Measurements from ENCODE around the gene TRIM41. TPM values are rescaled to one million over a fixed set of nuclear protein-coding genes. Genes with fewer than 3 reads are reported as not detected.
"Not testable (repeated sequence)": the region's sequence is repeated elsewhere in the genome, so short reads cannot be mapped to it uniquely, and the experiment has no call there.

The TRIM41 gene
- 10 to 100 TPM; 30.6 to 41.6 (median 36.5) TPM for polyA plus RNA-seq (ENCODE audit: insufficient read length in 4 of 4)

- DNase-seq (ENCODE audit: low read depth in 4 of 4, low spot score in 2 of 4): peak in 3 of 4 donors; percentile 93 to 95 (median 93)
These were observed at the start of gene TRIM41 for GRCh38 chr5:181223058-181223728. TRIM41 (plus strand) TSS chr5:181223281; CDS start chr5:181224000, 719 bp downstream.

DNA sequence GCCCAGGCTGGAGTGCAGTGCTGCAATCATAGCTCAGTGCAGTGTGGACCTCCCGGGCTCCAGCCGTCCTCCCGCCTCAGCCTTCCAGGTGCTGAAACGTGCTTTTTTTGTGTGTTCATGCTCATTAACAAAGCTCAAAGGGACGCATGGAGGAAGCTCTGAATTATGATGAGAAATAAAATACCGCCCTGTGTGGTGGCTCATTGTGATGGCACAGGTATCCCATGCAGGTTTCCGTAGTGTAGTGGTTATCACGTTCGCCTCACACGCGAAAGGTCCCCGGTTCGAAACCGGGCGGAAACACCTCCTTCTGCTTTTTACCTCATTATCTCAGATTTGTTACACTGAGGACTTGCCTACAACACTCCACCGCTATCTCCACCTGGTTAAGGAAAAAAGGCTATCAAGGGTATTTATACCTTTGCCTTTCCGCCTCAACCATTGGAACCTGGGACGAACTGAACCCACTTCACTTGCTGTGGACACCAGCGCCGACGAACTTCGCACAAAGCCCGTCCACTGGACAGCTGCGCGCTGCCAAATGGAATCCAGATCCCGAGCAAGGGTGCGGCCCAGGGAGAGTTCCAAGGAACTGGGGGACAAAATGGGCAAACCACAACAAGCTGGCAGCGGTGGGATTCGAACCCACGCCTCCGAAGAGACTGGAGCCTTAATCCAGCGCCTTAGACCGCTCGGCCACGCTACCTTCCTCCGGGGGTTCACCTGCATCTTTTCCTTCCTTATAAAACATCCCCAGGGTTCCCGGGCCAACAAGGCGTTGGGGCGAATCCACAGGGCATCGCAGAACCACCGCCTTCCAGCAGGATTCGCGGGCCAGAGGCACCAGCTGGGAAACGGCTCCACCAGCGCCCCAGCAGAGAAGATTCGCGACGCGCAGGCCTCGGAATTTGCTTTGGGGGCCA, 49.4 kb upstream of the TRIM41 start:
- DNase-seq (ENCODE audit: low read depth in 4 of 4, low spot score in 2 of 4): no peak

DNA sequence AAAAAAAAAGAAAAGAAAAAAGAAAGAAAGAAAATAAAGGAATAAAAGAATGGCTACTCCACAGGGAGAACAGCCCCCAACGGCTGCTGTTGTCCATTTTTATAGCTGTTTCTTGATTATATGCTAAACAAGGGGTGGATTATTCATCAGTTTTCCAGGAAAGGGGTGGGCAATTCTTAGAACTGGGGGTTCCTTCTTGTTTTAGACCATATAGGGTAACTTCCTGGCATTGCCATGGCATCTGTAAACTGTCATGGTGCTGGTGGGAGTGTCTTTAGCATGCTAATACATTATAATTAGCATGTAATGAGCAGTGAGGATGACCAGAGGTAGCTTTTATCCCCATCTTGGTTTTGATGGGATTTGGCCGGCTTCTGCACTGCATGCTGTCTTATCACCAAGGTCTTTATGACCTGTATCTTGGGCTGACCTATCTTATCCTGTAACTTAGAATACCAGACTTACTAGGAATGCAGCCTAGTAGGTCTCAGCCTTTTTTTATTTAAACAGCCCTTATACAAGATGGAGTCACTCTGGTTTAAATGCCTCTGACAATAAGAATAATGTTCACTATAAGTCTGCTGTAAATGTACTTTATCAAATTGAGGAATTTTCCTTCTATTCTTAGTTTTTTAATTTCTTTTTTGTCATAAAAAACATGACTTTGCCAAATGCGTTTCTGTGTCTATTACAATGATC, 46.7 kb upstream of the TRIM41 start:
- DNase-seq (ENCODE audit: low read depth in 4 of 4, low spot score in 2 of 4): no peak

DNA sequence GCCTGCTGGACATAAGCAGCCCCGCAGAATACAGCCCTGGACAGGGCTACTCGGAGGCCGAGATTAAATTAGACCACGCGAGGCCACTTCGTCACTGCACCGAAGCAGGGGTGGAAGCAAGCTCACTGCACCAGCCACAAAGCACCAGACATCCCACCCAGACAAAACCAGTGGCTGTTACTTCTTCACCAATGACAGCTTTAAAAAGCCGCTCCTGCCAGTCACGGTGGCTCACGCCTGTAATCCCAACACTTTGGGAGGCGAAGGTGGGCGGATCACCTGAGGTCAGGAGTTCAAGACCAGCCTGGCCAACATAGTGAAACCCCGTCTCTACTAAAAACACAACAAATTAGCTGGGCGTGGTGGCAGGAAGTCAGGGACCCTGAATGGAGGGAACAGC, 45.5 kb upstream of the TRIM41 start:
- not testable (repeated sequence) for DNase-seq (ENCODE audit: low read depth in 4 of 4, low spot score in 2 of 4)

DNA sequence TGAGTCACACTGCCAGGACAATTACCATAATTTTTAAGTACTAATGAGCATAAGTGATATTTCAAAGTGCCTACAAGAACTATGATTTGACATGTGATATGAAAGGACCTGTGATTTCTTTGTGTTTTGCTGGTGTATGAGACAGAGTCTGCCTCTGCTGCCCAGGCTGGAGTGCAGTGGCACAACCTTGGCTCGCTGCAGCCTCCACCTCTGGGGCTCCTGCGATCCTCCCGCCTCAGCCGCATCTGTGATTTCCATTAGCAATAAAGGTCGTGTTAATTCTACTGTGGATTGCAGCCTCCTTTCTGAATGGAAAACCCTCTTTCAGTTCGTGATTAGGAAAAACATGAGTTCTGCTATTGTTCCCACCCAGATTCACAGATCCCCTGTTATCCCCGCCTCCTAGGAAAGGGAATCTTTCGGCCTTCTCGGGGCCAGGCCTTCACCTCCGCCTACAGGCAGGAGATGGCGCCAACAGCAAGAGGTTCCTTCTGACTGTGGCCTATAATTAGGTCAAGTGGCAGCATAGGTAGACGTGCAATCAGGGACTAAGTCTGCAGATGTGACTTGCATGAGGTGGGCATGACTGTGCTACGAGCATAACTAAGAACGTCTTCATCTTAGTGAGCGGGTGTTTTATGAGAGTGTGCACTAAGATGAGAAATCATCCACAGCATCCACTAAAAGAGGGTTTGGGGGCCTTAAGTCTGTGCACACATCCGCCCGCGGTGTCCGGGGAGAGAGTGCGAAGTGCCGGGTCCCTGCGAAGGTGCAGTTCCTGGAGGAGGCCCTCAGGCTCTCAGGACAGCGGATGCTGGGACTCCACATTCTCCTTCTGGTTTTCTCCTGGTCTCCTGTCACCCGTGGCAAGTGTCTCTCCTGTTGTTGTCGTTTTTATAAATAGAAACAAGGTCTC, 41.2 kb upstream of the TRIM41 start:
- DNase-seq (ENCODE audit: low read depth in 4 of 4, low spot score in 2 of 4): no peak

GRCh38 chr5:181182651-181183050, 40.4 kb upstream of the TRIM41 start:
- no peak for DNase-seq (ENCODE audit: low read depth in 4 of 4, low spot score in 2 of 4)

DNA sequence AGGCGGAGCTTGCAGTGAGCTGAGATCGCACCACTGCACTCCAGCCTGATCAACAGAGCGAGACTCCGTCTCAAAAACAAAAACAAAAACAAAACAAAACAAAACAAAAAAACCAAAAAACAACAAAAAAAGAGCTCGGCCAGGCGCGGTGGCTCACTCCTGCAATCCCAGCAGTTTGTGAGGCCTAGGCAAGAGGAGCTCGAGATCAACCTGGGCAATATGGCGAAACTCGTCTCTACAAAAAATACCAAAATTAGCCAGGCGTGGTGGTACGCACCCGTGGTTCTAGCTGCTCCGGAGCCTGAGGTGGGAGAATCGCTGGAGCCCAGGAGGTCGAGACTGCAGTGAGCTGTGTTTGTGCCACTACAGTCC, 38.2 kb upstream of the TRIM41 start:
- DNase-seq (ENCODE audit: low read depth in 4 of 4, low spot score in 2 of 4): no peak

DNA sequence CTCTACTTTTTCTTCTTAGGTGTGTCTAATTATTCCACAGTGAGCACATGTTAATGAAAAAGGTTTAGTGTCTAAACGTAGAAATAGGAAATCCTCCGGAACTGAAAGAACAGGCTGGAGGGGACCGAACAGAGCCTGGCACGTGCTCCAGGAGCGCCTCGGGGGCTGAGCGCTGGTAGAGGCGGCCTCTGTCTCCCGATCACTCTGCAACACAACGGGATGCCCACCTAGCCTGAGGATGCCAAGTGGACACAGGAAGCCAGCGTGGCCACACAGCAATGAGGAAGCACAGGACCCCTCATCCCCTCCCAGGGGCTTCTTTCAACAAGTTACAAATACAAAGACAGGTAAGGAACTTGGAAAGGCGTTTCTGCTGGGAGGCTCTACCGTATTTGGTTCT, 37.5 kb upstream of the TRIM41 start:
- no peak for DNase-seq (ENCODE audit: low read depth in 4 of 4, low spot score in 2 of 4)

DNA sequence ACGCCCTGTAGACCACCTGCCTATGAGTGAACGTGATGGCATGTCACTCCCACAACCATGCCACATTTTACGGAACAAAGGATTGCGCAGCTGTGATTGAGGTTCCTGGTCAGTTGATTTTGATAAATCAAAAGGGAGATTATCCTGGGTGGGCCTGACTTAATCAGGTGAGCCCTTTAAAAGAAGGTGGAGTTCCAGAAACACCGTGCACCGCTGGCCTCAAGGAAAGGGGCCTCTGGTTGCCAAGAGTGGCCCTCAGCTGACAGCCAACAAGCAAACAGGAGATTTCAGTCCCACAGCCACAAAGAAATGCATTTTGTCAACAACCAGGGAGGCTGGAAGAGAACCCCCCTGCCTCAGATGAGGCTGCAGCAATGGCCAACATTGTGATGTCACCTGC, 37.1 kb upstream of the TRIM41 start:
- DNase-seq (ENCODE audit: low read depth in 4 of 4, low spot score in 2 of 4): no peak

DNA sequence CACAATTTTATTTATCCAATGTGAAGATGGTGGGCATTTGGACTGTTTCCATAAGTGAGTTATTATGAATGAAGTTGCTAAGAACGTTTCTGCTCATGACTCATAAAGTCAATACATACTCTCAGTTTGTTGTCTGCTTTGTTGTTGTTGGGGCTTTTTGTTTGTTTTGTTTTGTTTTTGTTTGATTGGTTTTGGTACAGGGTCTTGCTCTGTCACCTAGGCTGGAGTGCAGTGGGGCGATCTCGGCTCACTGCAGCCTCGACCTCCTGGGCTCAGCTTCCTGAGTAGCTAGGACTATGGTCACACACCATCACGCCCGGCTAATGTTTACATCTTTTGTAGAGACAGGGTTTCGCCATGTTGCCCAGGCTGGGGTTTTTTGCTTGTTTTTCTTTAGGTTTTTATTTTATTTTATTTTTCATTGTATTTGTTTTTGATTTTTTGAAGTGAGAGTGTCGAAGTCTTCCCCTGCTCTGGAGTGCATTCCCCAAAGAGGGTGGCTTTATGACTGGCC, 36.0 kb upstream of the TRIM41 start:
- no peak for DNase-seq (ENCODE audit: low read depth in 4 of 4, low spot score in 2 of 4)

GRCh38 chr5:181187500-181188213, 35.4 kb upstream of the TRIM41 start:
- no peak for DNase-seq (ENCODE audit: low read depth in 4 of 4, low spot score in 2 of 4)

GRCh38 chr5:181188700-181189362, 34.2 kb upstream of the TRIM41 start:
- DNase-seq (ENCODE audit: low read depth in 4 of 4, low spot score in 2 of 4): no peak

DNA sequence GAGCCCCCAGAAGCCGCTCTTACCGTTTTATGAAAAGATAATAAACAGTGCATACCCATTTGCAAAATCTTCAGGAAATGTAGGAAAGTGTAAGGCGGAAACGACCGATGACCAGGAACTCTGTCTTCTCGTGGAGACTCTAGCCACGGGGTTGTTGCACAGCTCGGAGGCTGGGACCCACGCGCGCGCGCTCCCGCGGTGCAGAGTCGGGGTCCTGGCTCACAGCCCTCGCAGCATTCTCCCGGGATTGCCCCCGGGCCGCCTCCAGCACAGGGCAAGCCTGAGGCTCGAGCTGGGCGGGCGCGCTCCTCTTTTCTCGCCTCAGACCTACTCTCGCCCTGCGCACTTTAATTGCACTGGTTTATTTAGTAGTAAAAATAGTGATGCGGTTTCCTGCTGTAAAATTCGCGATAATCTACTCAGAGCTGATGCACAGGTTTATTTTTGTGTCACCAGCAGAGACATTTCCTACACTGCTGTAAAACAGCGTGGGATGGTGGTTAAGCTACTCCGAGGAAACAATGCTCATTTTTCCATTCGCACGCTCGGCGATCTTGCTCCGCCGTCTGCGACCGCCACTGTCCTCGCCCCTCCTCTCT, 33.6 kb upstream of the TRIM41 start:
- DNase-seq (ENCODE audit: low read depth in 4 of 4, low spot score in 2 of 4): no peak

- no peak for DNase-seq (ENCODE audit: low read depth in 4 of 4, low spot score in 2 of 4)
These were observed 32.9 kb upstream of the TRIM41 start for GRCh38 chr5:181189962-181190710.

GRCh38 chr5:181190711-181191525, 32.2 kb upstream of the TRIM41 start:
- DNase-seq (ENCODE audit: low read depth in 4 of 4, low spot score in 2 of 4): no peak

- peak in 2 of 4 donors; percentile 89 to 91 for DNase-seq (ENCODE audit: low read depth in 4 of 4, low spot score in 2 of 4)
These were observed 31.4 kb upstream of the TRIM41 start for GRCh38 chr5:181191526-181192336.
